GM19324 (cell line): Measurements from ENCODE around the gene HACD1.
"Not testable (repeated sequence)": the region's sequence is repeated elsewhere in the genome, so short reads cannot be mapped to it uniquely, and the experiment has no call there.

Experiments used
- ATAC-seq: cut with Tn5 transposase; IDR thresholded peaks from one replicate; pipeline ENCODE4 v1.9.1; 2021; ENCODE audit warnings: mild to moderate bottlenecking, moderate library complexity; ENCODE audit not compliant: unreplicated experiment, low FRiP score

Gene HACD1

GRCh38 chr10:17643755-17644484, 26.7 kb upstream of the HACD1 start, which contains the start of gene STAM:
TSS of gene STAM (plus strand) at chr10:17644151. CDS start at chr10:17644340, 189 bp downstream.
- ATAC-seq: peak; percentile 95

- ATAC-seq: peak; percentile 27
These were observed 26.2 kb upstream of the HACD1 start for GRCh38 chr10:17643339-17643754.

GRCh38 chr10:17640331-17640816, 23.2 kb upstream of the HACD1 start:
- ATAC-seq: no peak

- ATAC-seq: no peak
These were observed 20.7 kb upstream of the HACD1 start for GRCh38 chr10:17637869-17638268.

GRCh38 chr10:17633353-17633752, 16.2 kb upstream of the HACD1 start:
- ATAC-seq: no peak

- not testable (repeated sequence) for ATAC-seq
These were observed 15.4 kb upstream of the HACD1 start for GRCh38 chr10:17632590-17632989.

- ATAC-seq: no peak
These were observed 9.5 kb upstream of the HACD1 start for GRCh38 chr10:17626656-17627055.

GRCh38 chr10:17624996-17625395, 7.8 kb upstream of the HACD1 start:
- ATAC-seq: no peak

GRCh38 chr10:17622061-17622460, 4.9 kb upstream of the HACD1 start:
- no peak for ATAC-seq

GRCh38 chr10:17616403-17617030, 657 bp downstream of the HACD1 start:
- ATAC-seq: peak; percentile 46

GRCh38 chr10:17609523-17610079, 7.6 kb downstream of the HACD1 start:
- no peak for ATAC-seq

- ATAC-seq: peak; percentile 54
These were observed 9.4 kb downstream of the HACD1 start for GRCh38 chr10:17607603-17608332.

GRCh38 chr10:17607060-17607459, 10.1 kb downstream of the HACD1 start:
- ATAC-seq: no peak

- no peak for ATAC-seq
These were observed 10.6 kb downstream of the HACD1 start for GRCh38 chr10:17606547-17607040.

- ATAC-seq: no peak
These were observed 11.2 kb downstream of the HACD1 start for GRCh38 chr10:17605936-17606335.

GRCh38 chr10:17599089-17599488, 18.1 kb downstream of the HACD1 start:
- ATAC-seq: no peak

- no peak for ATAC-seq
These were observed 19.8 kb downstream of the HACD1 start for GRCh38 chr10:17597386-17597785.

GRCh38 chr10:17590969-17591645, 26.1 kb downstream of the HACD1 start:
- no peak for ATAC-seq

- ATAC-seq: not testable (repeated sequence)
These were observed 27.9 kb downstream of the HACD1 start for GRCh38 chr10:17589316-17589715.

- no peak for ATAC-seq
These were observed 28.8 kb downstream of the HACD1 start for GRCh38 chr10:17588420-17588819.
